Ishikawa (cell line): ENCODE measurements around the gene PLS1.

Experiments
- CEBPB ChIP-seq: IDR thresholded peaks from 2 replicates; pipeline ENCODE4 v1.6.1; 2012
- CREB1 ChIP-seq: IDR thresholded peaks from 2 replicates; pipeline ENCODE4 v1.6.1; 2012; ENCODE audit warnings: low read depth
- EGR1 ChIP-seq: IDR thresholded peaks from 2 replicates; pipeline ENCODE4 v1.6.1; 2012
- EP300 ChIP-seq: IDR thresholded peaks from 2 replicates; pipeline ENCODE4 v1.6.1; 2012; ENCODE audit warnings: borderline replicate concordance
- FOXM1 ChIP-seq: IDR thresholded peaks from 2 replicates; pipeline ENCODE4 v1.6.1; 2012; ENCODE audit warnings: low read depth, borderline replicate concordance
- NFIC ChIP-seq: IDR thresholded peaks from 2 replicates; pipeline ENCODE4 v1.6.1; 2012
- RAD21 ChIP-seq: IDR thresholded peaks from 2 replicates; pipeline ENCODE4 v1.6.1; 2012; ENCODE audit warnings: low read depth
- TAF1 ChIP-seq: IDR thresholded peaks from 2 replicates; pipeline ENCODE4 v1.6.1; 2012; ENCODE audit warnings: low read depth, mild to moderate bottlenecking
- TCF12 ChIP-seq: IDR thresholded peaks from 2 replicates; pipeline ENCODE4 v1.6.1; 2012; ENCODE audit warnings: low read depth
- TEAD4 ChIP-seq: IDR thresholded peaks from 2 replicates; pipeline ENCODE4 v1.6.1; 2012
- YY1 ChIP-seq: IDR thresholded peaks from 2 replicates; pipeline ENCODE4 v1.6.1; 2012; ENCODE audit warnings: low read depth
- ZBTB7A ChIP-seq: IDR thresholded peaks from 2 replicates; pipeline ENCODE4 v1.6.1; 2012; ENCODE audit warnings: low read depth
- TF ChIP-seq, protein P1 (sequence below): IDR thresholded peaks from 2 replicates; pipeline ENCODE4 v1.6.1; 2012; ENCODE audit warnings: low read depth, mild to moderate bottlenecking
- TF ChIP-seq, protein P2 (sequence below): IDR thresholded peaks from 2 replicates; pipeline ENCODE4 v1.6.1; 2012
- TF ChIP-seq, protein P3 (sequence below): IDR thresholded peaks from 2 replicates; pipeline ENCODE4 v1.6.1; 2012

The PLS1 gene

DNA sequence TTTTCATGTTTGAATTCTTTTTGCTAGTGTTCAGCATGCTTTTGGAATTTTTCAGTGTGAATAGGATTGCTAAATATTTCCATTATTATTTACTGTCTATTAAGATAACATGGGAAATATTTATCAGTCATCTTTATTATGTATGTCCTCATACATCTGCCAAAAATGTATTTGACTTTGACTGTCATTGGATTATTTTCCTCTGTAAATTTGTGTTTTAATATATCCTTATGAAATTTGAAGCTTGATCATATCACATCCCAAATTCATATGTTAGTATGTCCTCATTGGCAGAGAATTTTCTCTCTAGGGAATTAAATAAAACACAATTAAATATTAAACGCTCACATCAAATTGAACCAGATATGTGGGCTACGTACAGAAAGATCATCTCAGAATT, 95.3 kb downstream of the PLS1 start:
- TF ChIP-seq EP300 (no peak), ZBTB7A (no peak), CREB1 (no peak), TEAD4 (no peak), FOXM1 (no peak), RAD21 (no peak), EGR1 (no peak), NFIC (no peak), TCF12 (no peak), TAF1 (no peak)
- TF ChIP-seq, protein P1, sequence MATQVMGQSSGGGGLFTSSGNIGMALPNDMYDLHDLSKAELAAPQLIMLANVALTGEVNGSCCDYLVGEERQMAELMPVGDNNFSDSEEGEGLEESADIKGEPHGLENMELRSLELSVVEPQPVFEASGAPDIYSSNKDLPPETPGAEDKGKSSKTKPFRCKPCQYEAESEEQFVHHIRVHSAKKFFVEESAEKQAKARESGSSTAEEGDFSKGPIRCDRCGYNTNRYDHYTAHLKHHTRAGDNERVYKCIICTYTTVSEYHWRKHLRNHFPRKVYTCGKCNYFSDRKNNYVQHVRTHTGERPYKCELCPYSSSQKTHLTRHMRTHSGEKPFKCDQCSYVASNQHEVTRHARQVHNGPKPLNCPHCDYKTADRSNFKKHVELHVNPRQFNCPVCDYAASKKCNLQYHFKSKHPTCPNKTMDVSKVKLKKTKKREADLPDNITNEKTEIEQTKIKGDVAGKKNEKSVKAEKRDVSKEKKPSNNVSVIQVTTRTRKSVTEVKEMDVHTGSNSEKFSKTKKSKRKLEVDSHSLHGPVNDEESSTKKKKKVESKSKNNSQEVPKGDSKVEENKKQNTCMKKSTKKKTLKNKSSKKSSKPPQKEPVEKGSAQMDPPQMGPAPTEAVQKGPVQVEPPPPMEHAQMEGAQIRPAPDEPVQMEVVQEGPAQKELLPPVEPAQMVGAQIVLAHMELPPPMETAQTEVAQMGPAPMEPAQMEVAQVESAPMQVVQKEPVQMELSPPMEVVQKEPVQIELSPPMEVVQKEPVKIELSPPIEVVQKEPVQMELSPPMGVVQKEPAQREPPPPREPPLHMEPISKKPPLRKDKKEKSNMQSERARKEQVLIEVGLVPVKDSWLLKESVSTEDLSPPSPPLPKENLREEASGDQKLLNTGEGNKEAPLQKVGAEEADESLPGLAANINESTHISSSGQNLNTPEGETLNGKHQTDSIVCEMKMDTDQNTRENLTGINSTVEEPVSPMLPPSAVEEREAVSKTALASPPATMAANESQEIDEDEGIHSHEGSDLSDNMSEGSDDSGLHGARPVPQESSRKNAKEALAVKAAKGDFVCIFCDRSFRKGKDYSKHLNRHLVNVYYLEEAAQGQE = no peak

DNA sequence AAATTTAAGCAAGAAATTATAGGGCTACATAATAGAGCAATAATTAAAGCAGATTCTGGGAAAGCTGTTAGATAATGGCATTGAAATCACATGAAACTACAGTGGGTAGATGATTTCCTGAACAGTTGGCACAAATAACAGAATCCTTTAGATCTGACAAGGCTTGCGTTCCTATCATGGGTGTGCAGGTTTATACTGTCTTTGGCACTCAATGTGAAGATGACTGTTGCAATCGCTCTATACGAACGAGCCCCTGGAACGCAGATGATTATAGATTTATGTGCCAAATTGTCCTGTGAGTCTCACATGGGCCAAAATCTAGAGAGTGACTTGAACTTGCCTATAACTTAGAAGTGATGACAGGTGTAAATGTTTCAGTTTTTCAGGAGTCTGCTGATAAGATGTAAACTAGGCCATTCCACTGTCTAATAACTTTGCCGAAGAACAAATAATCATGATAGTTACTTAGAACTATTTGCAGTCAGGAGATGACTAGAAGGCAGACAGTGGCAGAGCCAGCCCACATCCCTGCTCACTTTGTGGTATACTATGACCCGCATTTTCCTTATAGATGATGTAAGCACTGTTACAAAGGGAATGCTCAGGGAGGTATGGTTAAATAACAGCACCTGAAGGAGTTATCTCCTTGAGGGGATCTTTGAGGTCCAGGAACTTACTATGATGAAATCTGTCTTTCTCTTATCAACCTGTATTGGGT, 97.1 kb downstream of the PLS1 start:
- TF ChIP-seq ZBTB7A = no peak
- TF ChIP-seq NFIC = no peak
- no peak for TF ChIP-seq TAF1
- TF ChIP-seq, protein P1 = no peak
- no peak for TF ChIP-seq EP300
- no peak for TF ChIP-seq CREB1
- no peak for TF ChIP-seq TCF12
- TF ChIP-seq, protein P2, sequence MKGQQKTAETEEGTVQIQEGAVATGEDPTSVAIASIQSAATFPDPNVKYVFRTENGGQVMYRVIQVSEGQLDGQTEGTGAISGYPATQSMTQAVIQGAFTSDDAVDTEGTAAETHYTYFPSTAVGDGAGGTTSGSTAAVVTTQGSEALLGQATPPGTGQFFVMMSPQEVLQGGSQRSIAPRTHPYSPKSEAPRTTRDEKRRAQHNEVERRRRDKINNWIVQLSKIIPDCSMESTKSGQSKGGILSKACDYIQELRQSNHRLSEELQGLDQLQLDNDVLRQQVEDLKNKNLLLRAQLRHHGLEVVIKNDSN = no peak
- TF ChIP-seq YY1 = no peak
- TF ChIP-seq TEAD4 = no peak
- TF ChIP-seq FOXM1 = no peak
- no peak for TF ChIP-seq EGR1
- no peak for TF ChIP-seq CEBPB
- no peak for TF ChIP-seq RAD21
- TF ChIP-seq, protein P3, sequence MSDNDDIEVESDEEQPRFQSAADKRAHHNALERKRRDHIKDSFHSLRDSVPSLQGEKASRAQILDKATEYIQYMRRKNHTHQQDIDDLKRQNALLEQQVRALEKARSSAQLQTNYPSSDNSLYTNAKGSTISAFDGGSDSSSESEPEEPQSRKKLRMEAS = no peak

DNA sequence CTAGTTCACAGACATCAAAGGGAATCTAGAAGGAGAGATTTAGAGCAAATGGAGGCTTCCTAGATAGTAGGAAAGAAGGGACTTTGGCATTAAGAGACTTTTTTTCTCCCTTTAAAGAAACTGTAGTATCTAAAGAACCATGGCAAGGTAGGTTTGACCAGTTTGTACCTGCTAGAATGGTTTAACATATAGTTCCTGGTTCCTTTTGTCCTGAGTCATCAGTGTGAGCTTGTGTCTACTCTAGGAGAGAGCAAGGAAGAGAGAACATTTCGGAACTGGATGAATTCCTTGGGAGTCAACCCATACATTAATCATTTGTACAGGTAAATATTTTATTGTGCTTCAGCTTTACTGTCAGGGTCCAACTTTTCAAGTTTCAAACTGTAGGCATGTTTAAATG, 98.0 kb downstream of the PLS1 start:
- TF ChIP-seq NFIC = no peak
- TF ChIP-seq TAF1 = no peak
- TF ChIP-seq, protein P1 = no peak
- TF ChIP-seq CEBPB = no peak
- TF ChIP-seq FOXM1 = no peak
- TF ChIP-seq TEAD4 = no peak
- no peak for TF ChIP-seq YY1
- TF ChIP-seq, protein P2 = no peak
- TF ChIP-seq EGR1 = no peak

DNA sequence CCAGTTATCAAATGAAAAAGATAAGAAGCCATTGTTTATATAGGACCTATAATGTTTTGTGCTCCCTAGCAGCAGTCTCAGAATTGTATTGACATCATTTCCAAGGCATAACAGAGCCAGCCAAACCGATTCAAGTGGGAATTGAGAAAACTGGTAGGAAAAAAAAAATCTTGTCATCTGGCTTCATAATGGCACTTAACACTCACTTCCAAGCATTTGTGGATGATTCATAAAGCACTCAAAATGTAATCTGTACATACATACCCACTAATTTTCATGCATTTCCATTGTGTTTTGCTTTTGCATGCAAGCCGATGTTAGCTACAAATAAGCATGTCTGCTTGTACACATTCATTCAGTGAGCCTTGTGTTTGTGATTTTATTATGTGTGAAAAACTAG, 109.0 kb downstream of the PLS1 start:
- TF ChIP-seq CREB1 = no peak
- TF ChIP-seq, protein P3 = no peak
- TF ChIP-seq ZBTB7A = no peak
- TF ChIP-seq FOXM1 = no peak
- TF ChIP-seq EP300 = no peak
- TF ChIP-seq, protein P2 = no peak
- no peak for TF ChIP-seq NFIC
- TF ChIP-seq, protein P1 = no peak
- no peak for TF ChIP-seq EGR1
- no peak for TF ChIP-seq TCF12
- no peak for TF ChIP-seq YY1
- no peak for TF ChIP-seq TAF1
- no peak for TF ChIP-seq CEBPB
- TF ChIP-seq RAD21 = no peak
- TF ChIP-seq TEAD4 = no peak
